Measurements from ENCODE around the gene SPOPL.

SPOPL gene

DNA sequence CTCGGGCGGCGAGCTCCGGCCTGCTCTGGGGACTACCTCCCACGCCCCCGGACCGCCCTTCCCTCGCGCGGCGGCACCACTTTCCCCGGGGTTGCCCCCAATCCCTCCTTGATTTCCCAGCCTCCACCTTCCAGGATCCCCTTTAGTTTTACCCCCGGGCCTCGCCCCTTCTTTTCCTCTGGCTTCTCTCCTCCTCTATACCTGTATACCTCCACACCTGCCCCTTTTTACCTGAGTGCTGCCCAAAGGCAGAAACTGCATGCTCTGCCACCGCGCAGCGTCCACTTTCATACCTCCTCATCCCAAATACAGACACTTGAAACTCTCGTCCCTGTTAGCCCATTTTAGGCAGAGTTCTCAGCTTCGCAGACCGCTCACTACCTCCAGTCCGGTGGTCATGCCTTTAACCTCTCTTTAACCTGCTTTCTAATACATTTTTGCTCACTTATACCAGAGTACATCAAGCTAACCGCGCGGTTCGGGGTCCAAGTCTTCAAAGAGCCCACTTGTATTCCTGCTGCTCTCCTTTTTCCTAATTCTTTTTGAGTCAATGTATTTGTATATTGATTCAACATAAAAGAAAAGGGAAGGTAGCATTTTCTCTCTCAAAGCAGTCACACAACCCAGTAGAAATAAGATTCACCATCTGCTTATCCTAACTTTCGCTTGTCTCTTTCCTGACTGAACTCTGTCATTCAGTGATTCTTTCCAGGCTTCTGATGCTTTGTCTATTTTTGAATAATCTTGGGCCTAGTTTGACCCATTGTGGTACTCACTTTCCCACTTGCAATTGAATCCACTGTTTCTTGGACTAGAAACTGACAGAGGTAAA is 901 bp downstream of the SPOPL start:
- no peak for DNase-seq
- Histone ChIP-seq H3K27ac (peak overlapping the region; percentile 82), H3K27me3 (ENCODE audit: insufficient read depth, low read depth, severe bottlenecking) (no peaks in the 10 kb centered on the region), H3K9me3 (ENCODE audit: severe bottlenecking) (no peaks in the 10 kb centered on the region), H3K4me3 (ENCODE audit: low read depth, low read length) (peak overlapping the region; percentile 93), H3K36me3 (no peaks in the 10 kb centered on the region)
- TF ChIP-seq, protein P1, sequence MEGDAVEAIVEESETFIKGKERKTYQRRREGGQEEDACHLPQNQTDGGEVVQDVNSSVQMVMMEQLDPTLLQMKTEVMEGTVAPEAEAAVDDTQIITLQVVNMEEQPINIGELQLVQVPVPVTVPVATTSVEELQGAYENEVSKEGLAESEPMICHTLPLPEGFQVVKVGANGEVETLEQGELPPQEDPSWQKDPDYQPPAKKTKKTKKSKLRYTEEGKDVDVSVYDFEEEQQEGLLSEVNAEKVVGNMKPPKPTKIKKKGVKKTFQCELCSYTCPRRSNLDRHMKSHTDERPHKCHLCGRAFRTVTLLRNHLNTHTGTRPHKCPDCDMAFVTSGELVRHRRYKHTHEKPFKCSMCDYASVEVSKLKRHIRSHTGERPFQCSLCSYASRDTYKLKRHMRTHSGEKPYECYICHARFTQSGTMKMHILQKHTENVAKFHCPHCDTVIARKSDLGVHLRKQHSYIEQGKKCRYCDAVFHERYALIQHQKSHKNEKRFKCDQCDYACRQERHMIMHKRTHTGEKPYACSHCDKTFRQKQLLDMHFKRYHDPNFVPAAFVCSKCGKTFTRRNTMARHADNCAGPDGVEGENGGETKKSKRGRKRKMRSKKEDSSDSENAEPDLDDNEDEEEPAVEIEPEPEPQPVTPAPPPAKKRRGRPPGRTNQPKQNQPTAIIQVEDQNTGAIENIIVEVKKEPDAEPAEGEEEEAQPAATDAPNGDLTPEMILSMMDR (IDR thresholded peaks at IDR 0.05; ENCODE audit: low read depth, low read length) = no peak

- no peak for DNase-seq
- Histone ChIP-seq H3K27ac (no peak overlapping the region), H3K36me3 (no peaks in the 10 kb centered on the region), H3K4me3 (ENCODE audit: low read depth, low read length) (peak overlapping the region; percentile 93), H3K27me3 (ENCODE audit: insufficient read depth, low read depth, severe bottlenecking) (no peaks in the 10 kb centered on the region), H3K9me3 (ENCODE audit: severe bottlenecking) (no peaks in the 10 kb centered on the region)
- TF ChIP-seq, protein P1 (IDR thresholded peaks at IDR 0.05; ENCODE audit: low read depth, low read length) = no peak
These were observed 1.5 kb downstream of the SPOPL start for GRCh38 chr2:138503087-138503442.

- Histone ChIP-seq H3K36me3 (no peaks in the 10 kb centered on the region), H3K27me3 (ENCODE audit: insufficient read depth, low read depth, severe bottlenecking) (no peaks in the 10 kb centered on the region), H3K4me3 (ENCODE audit: low read depth, low read length) (no peak overlapping the region), H3K9me3 (ENCODE audit: severe bottlenecking) (no peaks in the 10 kb centered on the region), H3K27ac (no peak overlapping the region)
- TF ChIP-seq, protein P1 (IDR thresholded peaks at IDR 0.05; ENCODE audit: low read depth, low read length) = no peak
- no peak for DNase-seq
These were observed 2.1 kb downstream of the SPOPL start for GRCh38 chr2:138503652-138504051.

- TF ChIP-seq, protein P1 (IDR thresholded peaks at IDR 0.05; ENCODE audit: low read depth, low read length) = no peak
- no peak for DNase-seq
- Histone ChIP-seq H3K27me3 (ENCODE audit: insufficient read depth, low read depth, severe bottlenecking) (no peaks in the 10 kb centered on the region), H3K9me3 (ENCODE audit: severe bottlenecking) (no peaks in the 10 kb centered on the region), H3K36me3 (no peaks in the 10 kb centered on the region), H3K27ac (no peak overlapping the region), H3K4me3 (ENCODE audit: low read depth, low read length) (no peak overlapping the region)
These were observed 2.5 kb downstream of the SPOPL start for GRCh38 chr2:138504092-138504491.

- TF ChIP-seq, protein P1 (IDR thresholded peaks at IDR 0.05; ENCODE audit: low read depth, low read length) = no peak
- Histone ChIP-seq H3K4me3 (ENCODE audit: low read depth, low read length) (no peak overlapping the region), H3K36me3 (no peaks in the 10 kb centered on the region), H3K27me3 (ENCODE audit: insufficient read depth, low read depth, severe bottlenecking) (no peaks in the 10 kb centered on the region), H3K27ac (no peak overlapping the region), H3K9me3 (ENCODE audit: severe bottlenecking) (no peaks in the 10 kb centered on the region)
- no peak for DNase-seq
These were observed 3.1 kb downstream of the SPOPL start for GRCh38 chr2:138504546-138505235.
